ENCODE measurements around the gene OOEP. TPM values are rescaled to one million over a fixed set of nuclear protein-coding genes. Genes with fewer than 3 reads are reported as not detected.

Gene OOEP
- not detected in 2 replicates for total RNA-seq

GRCh38 chr6:73369563-73369962 lies at the start of gene OOEP:
Gene OOEP (minus strand): TSS chr6:73369897. CDS start chr6:73369792, 105 bp downstream.

GRCh38 chr6:73394577-73395354 lies 25.1 kb upstream of the OOEP start, which contains the start of gene DDX43:
Gene DDX43 (plus strand): TSS chr6:73394828. CDS start chr6:73394906, 78 bp downstream.

GRCh38 chr6:73362358-73362757 lies 7.3 kb downstream of the OOEP start, which contains the start of gene KHDC3L:
Gene KHDC3L (plus strand): TSS chr6:73362658. CDS start chr6:73362730, 72 bp downstream.

GRCh38 chr6:73353636-73354593 lies 15.8 kb downstream of the OOEP start, which contains the start of gene DPPA5:
Gene DPPA5 (minus strand): TSS chr6:73354276. CDS start chr6:73354225, 51 bp downstream.

Other genes with a start within 250 kb of the OOEP start
- gene KHDC1L, start 144.4 kb downstream of the OOEP start, total RNA-seq = not detected in 2 replicates
- gene KHDC1, start 106.7 kb downstream of the OOEP start, total RNA-seq = 3.2 and 6.1 TPM in 2 replicates
- not detected in 2 replicates for gene DPPA5, start 15.6 kb downstream of the OOEP start, total RNA-seq
- not detected in 2 replicates for gene KHDC3L, start 7.2 kb downstream of the OOEP start, total RNA-seq
- gene DDX43, start 24.9 kb upstream of the OOEP start, total RNA-seq = 0.58 TPM in 1 of 2 replicates, not detected in the other
- 4.3 and 5.5 TPM in 2 replicates for gene CGAS, start 82.4 kb upstream of the OOEP start, total RNA-seq
- gene MTO1, start 91.8 kb upstream of the OOEP start, total RNA-seq = 31.5 and 38.1 TPM in 2 replicates
- gene EEF1A1, start 151.1 kb upstream of the OOEP start, total RNA-seq = 13,126 and 13,285 TPM in 2 replicates